ENCODE data around the gene CHRNB1. TPM values are rescaled to one million over a fixed set of nuclear protein-coding genes. Genes with fewer than 3 reads are reported as not detected.

The CHRNB1 gene
- polyA plus RNA-seq, 1 donor (not counting 4 experiments of a cell fraction or from before 2014, with no cell fraction given): 22.0 TPM

GRCh38 chr17:7425756-7426155 lies 19.1 kb upstream of the CHRNB1 start:
- DNase-seq (ENCODE audit: low read depth, low spot score) (no peak), FAIRE-seq (no peak)
- no peak for TF ChIP-seq CTCF (optimal IDR thresholded peaks at IDR 0.05 in 1 of 3, IDR thresholded peaks at IDR 0.05 in 1 of 3, conservative IDR thresholded peaks at IDR 0.05 in 1 of 3; ENCODE audit: extremely low read depth in 1 of 3, insufficient read depth in 2 of 3, low read length in 3 of 3)
- no peak overlapping the region for H3K4me2 ChIP-seq (ENCODE audit: control insufficient read depth, extremely low read depth, insufficient read depth, low read depth, low read length)
- no peaks in the 10 kb centered on the region for H3K27me3 ChIP-seq (ENCODE audit: control insufficient read depth, extremely low read depth, insufficient read depth, low read length)
- H4K20me1 ChIP-seq (ENCODE audit: control insufficient read depth, extremely low read depth, insufficient read depth, low read length): no peaks in the 10 kb centered on the region
- H3K79me2 ChIP-seq (ENCODE audit: control insufficient read depth, insufficient read depth, low read length): no peaks in the 10 kb centered on the region
- H3K4me3 ChIP-seq (ENCODE audit: control insufficient read depth in 2 of 3, extremely low read depth in 1 of 3, insufficient read depth in 2 of 3, low read depth in 1 of 3, low read length in 3 of 3): no peak overlapping the region
- no peak overlapping the region for H2AFZ ChIP-seq (ENCODE audit: control insufficient read depth, low read length)
- no peaks in the 10 kb centered on the region for H3K4me1 ChIP-seq (ENCODE audit: control insufficient read depth, extremely low read depth, insufficient read depth, low read length)
- no peak overlapping the region for H3K9ac ChIP-seq (ENCODE audit: control insufficient read depth, extremely low read depth, insufficient read depth, low read length)
- dilution Hi-C loops (cut with MboI; ENCODE audit: extremely low pct_ligation_motif_present, low sequenced_read_pairs): no loop called here
- no peaks in the 10 kb centered on the region for H3K9me3 ChIP-seq (ENCODE audit: control insufficient read depth, low read depth, low read length)
- H3K9me1 ChIP-seq (ENCODE audit: control insufficient read depth, extremely low read depth, insufficient read depth, low read length): no peaks in the 10 kb centered on the region
- no peak overlapping the region for H3K27ac ChIP-seq (ENCODE audit: control insufficient read depth, insufficient read depth, low read length)
- no peaks in the 10 kb centered on the region for H3K36me3 ChIP-seq (ENCODE audit: control insufficient read depth in 2 of 2, extremely low read depth in 1 of 2, insufficient read depth in 2 of 2, low read length in 2 of 2)

- FAIRE-seq (no peak), DNase-seq (ENCODE audit: low read depth, low spot score) (no peak)
- no peak overlapping the region for H2AFZ ChIP-seq (ENCODE audit: control insufficient read depth, low read length)
- no peaks in the 10 kb centered on the region for H3K9me1 ChIP-seq (ENCODE audit: control insufficient read depth, extremely low read depth, insufficient read depth, low read length)
- H3K4me1 ChIP-seq (ENCODE audit: control insufficient read depth, extremely low read depth, insufficient read depth, low read length): no peaks in the 10 kb centered on the region
- no peak overlapping the region for H3K9ac ChIP-seq (ENCODE audit: control insufficient read depth, extremely low read depth, insufficient read depth, low read length)
- TF ChIP-seq CTCF (optimal IDR thresholded peaks at IDR 0.05 in 1 of 3, IDR thresholded peaks at IDR 0.05 in 1 of 3, conservative IDR thresholded peaks at IDR 0.05 in 1 of 3; ENCODE audit: extremely low read depth in 1 of 3, insufficient read depth in 2 of 3, low read length in 3 of 3) (no peak), EZH2 (IDR thresholded peaks at IDR 0.05; ENCODE audit: low read length) (no peak)
- H3K9me3 ChIP-seq (ENCODE audit: control insufficient read depth, low read depth, low read length): no peaks in the 10 kb centered on the region
- H4K20me1 ChIP-seq (ENCODE audit: control insufficient read depth, extremely low read depth, insufficient read depth, low read length): no peaks in the 10 kb centered on the region
- H3K36me3 ChIP-seq (ENCODE audit: control insufficient read depth in 2 of 2, extremely low read depth in 1 of 2, insufficient read depth in 2 of 2, low read length in 2 of 2): no peaks in the 10 kb centered on the region
- no peaks in the 10 kb centered on the region for H3K27me3 ChIP-seq (ENCODE audit: control insufficient read depth, extremely low read depth, insufficient read depth, low read length)
- H3K79me2 ChIP-seq (ENCODE audit: control insufficient read depth, insufficient read depth, low read length): no peaks in the 10 kb centered on the region
- no peak overlapping the region for H3K27ac ChIP-seq (ENCODE audit: control insufficient read depth, insufficient read depth, low read length)
- no peak overlapping the region for H3K4me2 ChIP-seq (ENCODE audit: control insufficient read depth, extremely low read depth, insufficient read depth, low read depth, low read length)
- H3K4me3 ChIP-seq (ENCODE audit: control insufficient read depth in 2 of 3, extremely low read depth in 1 of 3, insufficient read depth in 2 of 3, low read depth in 1 of 3, low read length in 3 of 3): no peak overlapping the region
- dilution Hi-C loops (cut with MboI; ENCODE audit: extremely low pct_ligation_motif_present, low sequenced_read_pairs): no loop called here
These were observed 18.5 kb upstream of the CHRNB1 start for GRCh38 chr17:7426203-7426863.
